ENCODE measurements around the gene MORF4L1.

GRCh38 chr15:78928616-78929093, 56.0 kb downstream of the MORF4L1 start:
- TF ChIP-seq, protein P1, sequence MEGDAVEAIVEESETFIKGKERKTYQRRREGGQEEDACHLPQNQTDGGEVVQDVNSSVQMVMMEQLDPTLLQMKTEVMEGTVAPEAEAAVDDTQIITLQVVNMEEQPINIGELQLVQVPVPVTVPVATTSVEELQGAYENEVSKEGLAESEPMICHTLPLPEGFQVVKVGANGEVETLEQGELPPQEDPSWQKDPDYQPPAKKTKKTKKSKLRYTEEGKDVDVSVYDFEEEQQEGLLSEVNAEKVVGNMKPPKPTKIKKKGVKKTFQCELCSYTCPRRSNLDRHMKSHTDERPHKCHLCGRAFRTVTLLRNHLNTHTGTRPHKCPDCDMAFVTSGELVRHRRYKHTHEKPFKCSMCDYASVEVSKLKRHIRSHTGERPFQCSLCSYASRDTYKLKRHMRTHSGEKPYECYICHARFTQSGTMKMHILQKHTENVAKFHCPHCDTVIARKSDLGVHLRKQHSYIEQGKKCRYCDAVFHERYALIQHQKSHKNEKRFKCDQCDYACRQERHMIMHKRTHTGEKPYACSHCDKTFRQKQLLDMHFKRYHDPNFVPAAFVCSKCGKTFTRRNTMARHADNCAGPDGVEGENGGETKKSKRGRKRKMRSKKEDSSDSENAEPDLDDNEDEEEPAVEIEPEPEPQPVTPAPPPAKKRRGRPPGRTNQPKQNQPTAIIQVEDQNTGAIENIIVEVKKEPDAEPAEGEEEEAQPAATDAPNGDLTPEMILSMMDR (conservative IDR thresholded peaks at IDR 0.05; ENCODE audit: low read length): no peak
- no peak for TF ChIP-seq EZH2phosphoT487 (IDR thresholded peaks at IDR 0.05; ENCODE audit: borderline replicate concordance)
